ENCODE data around the gene IKZF3. TPM values are rescaled to one million over a fixed set of nuclear protein-coding genes. Genes with fewer than 3 reads are reported as not detected.
"Not testable (repeated sequence)": the region's sequence is repeated elsewhere in the genome, so short reads cannot be mapped to it uniquely, and the experiment has no call there.

Gene IKZF3
- total RNA-seq, 1 experiment from 2014 or later: 0.22 TPM

GRCh38 chr17:39726617-39727016, 137.5 kb downstream of the IKZF3 start:
- H4K8ac ChIP-seq (replicated peaks; ENCODE audit: insufficient read length, low read depth, low read length): no peak overlapping the region
- no peak overlapping the region for H3K9ac ChIP-seq (ENCODE audit: extremely low read depth, insufficient read length, low read length)
- no peak overlapping the region for H2BK12ac ChIP-seq (ENCODE audit: insufficient read length, low read depth, low read length)
- Mint-ChIP-seq H3K36me3 (ENCODE audit: insufficient read depth in 1 of 3, low read depth in 3 of 3) (peaks cover 43 to 76% (median 71%) of the 10 kb centered on the region in 3 experiments), H3K4me1 (peaks cover 18 to 23% of the 10 kb centered on the region in 2 experiments), H3K9me3 (no peaks in the 10 kb centered on the region), H3K4me3 (no peak overlapping the region), H3K27me3 (ENCODE audit: low read depth) (no peaks in the 10 kb centered on the region; the same call in 1 of the 2 replicates), H3K27ac (peak overlapping the region in 1 of 3 experiments; percentile 46; a peak in 1 of 7 replicates)
- no peak overlapping the region for H4K91ac ChIP-seq (ENCODE audit: insufficient read length, low read depth, low read length)
- H3K27ac ChIP-seq (ENCODE audit: insufficient read length, low read depth, low read length): no peak overlapping the region
- H2AFZ ChIP-seq (ENCODE audit: low read length): no peak overlapping the region
- H4K20me1 ChIP-seq (ENCODE audit: control insufficient read depth, insufficient read depth, insufficient read length): no peaks in the 10 kb centered on the region
- H3K79me2 ChIP-seq (ENCODE audit: insufficient read depth, low read length): no peaks in the 10 kb centered on the region
- peaks cover 1% of the 10 kb centered on the region; the same call in 1 of the 2 replicates for H3K4me1 ChIP-seq (ENCODE audit: insufficient read depth, low read length)
- no peak overlapping the region for H3K4ac ChIP-seq (ENCODE audit: low read depth, low read length)
- no peaks in the 10 kb centered on the region for H3K9me3 ChIP-seq (ENCODE audit: control insufficient read depth, low read depth, low read length)
- H2BK20ac ChIP-seq (ENCODE audit: low read depth, low read length, poor library complexity, severe bottlenecking): no peak overlapping the region
- no peak overlapping the region for H3T11ph ChIP-seq (ENCODE audit: low read length)
- no peak overlapping the region for H2AK5ac ChIP-seq (ENCODE audit: insufficient read length, low read length)
- no peak for DNase-seq
- H3K56ac ChIP-seq (ENCODE audit: insufficient read length, low read depth, low read length): no peak overlapping the region
- H3K27me3 ChIP-seq (ENCODE audit: insufficient read depth, low read length): no peaks in the 10 kb centered on the region
- no peaks in the 10 kb centered on the region for H3K79me1 ChIP-seq (ENCODE audit: insufficient read depth, low read depth, low read length, poor library complexity, severe bottlenecking)
- H3K23me2 ChIP-seq (ENCODE audit: insufficient read length, low read depth, low read length, poor library complexity, severe bottlenecking): peaks cover 5% of the 10 kb centered on the region
- no peak overlapping the region for H4K5ac ChIP-seq (ENCODE audit: insufficient read length, low read depth, low read length)
- no peak for TF ChIP-seq CTCF (conservative IDR thresholded peaks at IDR 0.05)
- H3K4me2 ChIP-seq (ENCODE audit: insufficient read depth, insufficient read length, low read length): no peak overlapping the region
- no peak overlapping the region for H3K23ac ChIP-seq (ENCODE audit: insufficient read length, low read depth, low read length)
- no peak overlapping the region for H2BK5ac ChIP-seq (ENCODE audit: insufficient read length, low read length)
- H2BK120ac ChIP-seq (ENCODE audit: low read depth, low read length, poor library complexity, severe bottlenecking): no peak overlapping the region
- no CpG with 5 or more reads among the region's 9 CpGs for WGBS (ENCODE audit: extremely low coverage, insufficient read length, low lambda C conversion rate)
- H3K14ac ChIP-seq (ENCODE audit: insufficient read depth, low read length): no peak overlapping the region
- H3K18ac ChIP-seq (ENCODE audit: insufficient read length, low read depth, low read length): no peak overlapping the region
- no peak overlapping the region for H2BK15ac ChIP-seq (ENCODE audit: low read depth, low read length)

- H2BK5ac ChIP-seq (ENCODE audit: insufficient read length, low read length); H2AFZ ChIP-seq (ENCODE audit: low read length); H4K91ac ChIP-seq (ENCODE audit: insufficient read length, low read depth, low read length); H3K27me3 Mint-ChIP-seq (ENCODE audit: low read depth); H3K27me3 ChIP-seq (ENCODE audit: insufficient read depth, low read length); H3K18ac ChIP-seq (ENCODE audit: insufficient read length, low read depth, low read length); H4K20me1 ChIP-seq (ENCODE audit: control insufficient read depth, insufficient read depth, insufficient read length); H3K79me1 ChIP-seq (ENCODE audit: insufficient read depth, low read depth, low read length, poor library complexity, severe bottlenecking); H4K5ac ChIP-seq (ENCODE audit: insufficient read length, low read depth, low read length); H3K27ac ChIP-seq (ENCODE audit: insufficient read length, low read depth, low read length); H3K4me2 ChIP-seq (ENCODE audit: insufficient read depth, insufficient read length, low read length); H2BK12ac ChIP-seq (ENCODE audit: insufficient read length, low read depth, low read length); H3K23me2 ChIP-seq (ENCODE audit: insufficient read length, low read depth, low read length, poor library complexity, severe bottlenecking); H3K4me1 ChIP-seq (ENCODE audit: insufficient read depth, low read length); H3K9me3 Mint-ChIP-seq; H2BK15ac ChIP-seq (ENCODE audit: low read depth, low read length); H3K56ac ChIP-seq (ENCODE audit: insufficient read length, low read depth, low read length); H3K4me3 Mint-ChIP-seq; H3K4ac ChIP-seq (ENCODE audit: low read depth, low read length); H3T11ph ChIP-seq (ENCODE audit: low read length); H2BK120ac ChIP-seq (ENCODE audit: low read depth, low read length, poor library complexity, severe bottlenecking); DNase-seq; H3K14ac ChIP-seq (ENCODE audit: insufficient read depth, low read length); H3K79me2 ChIP-seq (ENCODE audit: insufficient read depth, low read length); H2BK20ac ChIP-seq (ENCODE audit: low read depth, low read length, poor library complexity, severe bottlenecking); H3K9ac ChIP-seq (ENCODE audit: extremely low read depth, insufficient read length, low read length); H3K23ac ChIP-seq (ENCODE audit: insufficient read length, low read depth, low read length); H4K8ac ChIP-seq (replicated peaks; ENCODE audit: insufficient read length, low read depth, low read length); H3K9me3 ChIP-seq (ENCODE audit: control insufficient read depth, low read depth, low read length); H2AK5ac ChIP-seq (ENCODE audit: insufficient read length, low read length): not testable (repeated sequence)
- no CpG with 5 or more reads among the region's 1 CpG for WGBS (ENCODE audit: extremely low coverage, insufficient read length, low lambda C conversion rate)
- H3K36me3 Mint-ChIP-seq (ENCODE audit: insufficient read depth in 1 of 3, low read depth in 3 of 3): peaks cover 47 to 83% (median 74%) of the 10 kb centered on the region in 3 experiments
- H3K4me1 Mint-ChIP-seq: peaks cover 18 to 23% of the 10 kb centered on the region in 2 experiments
- H3K27ac Mint-ChIP-seq: peak overlapping the region in 2 of 3 experiments; percentile 46 to 87; a peak in 4 of 7 replicates
Observed at GRCh38 chr17:39725923-39726322, 138.2 kb downstream of the IKZF3 start.

Data from H9 (cell line).